GM10266 (cell line): ENCODE results near the gene MME.

Source experiments
- DNase-seq: peaks from one replicate; pipeline ENCODE4 v3.0.0; 2012; ENCODE audit errors: extremely low spot score
- TF ChIP-seq, protein P1 (sequence below): IDR thresholded peaks from 2 replicates; pipeline ENCODE4 v1.5.1; 2012; ENCODE audit warnings: mild to moderate bottlenecking, low read depth; ENCODE audit not compliant: control insufficient read depth, insufficient read depth; ENCODE audit errors: missing control alignments

MME gene

GRCh38 chr3:155046935-155047334, 33.2 kb upstream of the MME start:
- TF ChIP-seq, protein P1, sequence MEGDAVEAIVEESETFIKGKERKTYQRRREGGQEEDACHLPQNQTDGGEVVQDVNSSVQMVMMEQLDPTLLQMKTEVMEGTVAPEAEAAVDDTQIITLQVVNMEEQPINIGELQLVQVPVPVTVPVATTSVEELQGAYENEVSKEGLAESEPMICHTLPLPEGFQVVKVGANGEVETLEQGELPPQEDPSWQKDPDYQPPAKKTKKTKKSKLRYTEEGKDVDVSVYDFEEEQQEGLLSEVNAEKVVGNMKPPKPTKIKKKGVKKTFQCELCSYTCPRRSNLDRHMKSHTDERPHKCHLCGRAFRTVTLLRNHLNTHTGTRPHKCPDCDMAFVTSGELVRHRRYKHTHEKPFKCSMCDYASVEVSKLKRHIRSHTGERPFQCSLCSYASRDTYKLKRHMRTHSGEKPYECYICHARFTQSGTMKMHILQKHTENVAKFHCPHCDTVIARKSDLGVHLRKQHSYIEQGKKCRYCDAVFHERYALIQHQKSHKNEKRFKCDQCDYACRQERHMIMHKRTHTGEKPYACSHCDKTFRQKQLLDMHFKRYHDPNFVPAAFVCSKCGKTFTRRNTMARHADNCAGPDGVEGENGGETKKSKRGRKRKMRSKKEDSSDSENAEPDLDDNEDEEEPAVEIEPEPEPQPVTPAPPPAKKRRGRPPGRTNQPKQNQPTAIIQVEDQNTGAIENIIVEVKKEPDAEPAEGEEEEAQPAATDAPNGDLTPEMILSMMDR = no peak
- DNase-seq = no peak

DNA sequence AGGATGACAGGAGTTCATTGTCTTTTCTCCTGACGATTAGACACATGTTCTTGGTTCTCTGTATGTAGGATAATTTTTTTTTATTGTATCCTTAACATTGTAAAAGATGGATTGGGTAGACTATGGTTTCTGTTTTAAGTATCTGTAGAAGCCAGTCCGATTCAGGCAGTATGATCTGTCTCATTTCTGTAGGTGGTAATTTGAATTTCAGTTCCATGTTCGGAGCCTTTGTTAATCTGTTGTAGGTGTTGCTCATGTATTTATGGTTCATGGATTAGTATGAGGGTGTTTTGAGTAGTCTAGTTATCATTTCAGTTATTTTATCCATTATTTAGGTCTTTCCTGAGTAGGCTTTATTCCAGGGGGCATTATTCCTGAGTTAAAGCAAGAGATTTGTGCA, 32.4 kb upstream of the MME start:
- DNase-seq = no peak
- TF ChIP-seq, protein P1 = no peak

GRCh38 chr3:155049959-155050358, 30.2 kb upstream of the MME start:
- DNase-seq = no peak
- TF ChIP-seq, protein P1 = no peak

GRCh38 chr3:155052470-155052869, 27.6 kb upstream of the MME start:
- TF ChIP-seq, protein P1 = no peak

GRCh38 chr3:155053756-155054155, 26.4 kb upstream of the MME start:
- TF ChIP-seq, protein P1 = no peak

More at GRCh38 chr3:155052470-155052869, 27.6 kb upstream of the MME start:
- DNase-seq = no peak

GRCh38 chr3:155064920-155065319, 15.2 kb upstream of the MME start:
- TF ChIP-seq, protein P1 = no peak

More at GRCh38 chr3:155053756-155054155, 26.4 kb upstream of the MME start:
- DNase-seq = no peak

DNA sequence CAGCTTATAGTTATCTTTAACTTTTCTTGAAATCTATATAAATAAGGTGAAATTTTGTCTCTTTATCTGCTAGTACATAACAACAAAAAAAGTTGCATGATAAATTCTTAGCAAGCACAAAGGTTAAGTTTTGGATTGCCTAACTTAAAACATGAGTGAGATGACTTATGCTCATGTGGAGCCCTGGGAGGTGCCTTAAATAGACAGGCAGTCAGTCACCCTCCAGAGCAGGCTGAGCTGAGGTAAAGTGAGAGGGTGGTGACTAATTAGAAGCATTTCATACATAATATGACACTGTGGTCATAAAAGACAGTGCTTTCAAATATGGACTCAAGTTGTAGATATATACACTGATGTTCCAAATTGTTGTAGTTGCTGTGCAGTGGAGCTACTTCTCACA, 14.6 kb upstream of the MME start:
- no peak for DNase-seq
- TF ChIP-seq, protein P1 = no peak

More at GRCh38 chr3:155064920-155065319, 15.2 kb upstream of the MME start:
- DNase-seq = no peak
